GM19043 (cell line): ENCODE data around the gene CCDC57.

Source experiments
- ATAC-seq: cut with Tn5 transposase; IDR thresholded peaks from one replicate; pipeline ENCODE4 v1.9.1; 2021; ENCODE audit warnings: low read depth; ENCODE audit not compliant: unreplicated experiment

CCDC57 gene

GRCh38 chr17:82065638-82066303, 146.9 kb downstream of the CCDC57 start, which contains the start of gene DUS1L:
Gene DUS1L (minus strand): TSS chr17:82065804. CDS start chr17:82065059, 745 bp downstream.
- ATAC-seq = no peak

- no peak for ATAC-seq
Measured at GRCh38 chr17:82065193-82065637, 147.4 kb downstream of the CCDC57 start.

GRCh38 chr17:82064433-82065192, 148.0 kb downstream of the CCDC57 start:
- ATAC-seq = no peak

- no peak for ATAC-seq
Measured at GRCh38 chr17:82063424-82064415, 148.9 kb downstream of the CCDC57 start.

GRCh38 chr17:82062984-82063368, 149.7 kb downstream of the CCDC57 start:
- no peak for ATAC-seq

- ATAC-seq = no peak
Measured at GRCh38 chr17:82062076-82062983, 150.3 kb downstream of the CCDC57 start.

- ATAC-seq = no peak
Measured at GRCh38 chr17:82061047-82061925, 151.4 kb downstream of the CCDC57 start.

GRCh38 chr17:82060614-82061013, 152.0 kb downstream of the CCDC57 start:
- ATAC-seq = no peak

- no peak for ATAC-seq
Measured at GRCh38 chr17:82060001-82060380, 152.7 kb downstream of the CCDC57 start.

GRCh38 chr17:82059272-82060000, 153.2 kb downstream of the CCDC57 start:
- no peak for ATAC-seq

- ATAC-seq = no peak
Measured at GRCh38 chr17:82058855-82059249, 153.8 kb downstream of the CCDC57 start.

GRCh38 chr17:82058230-82058854, 154.3 kb downstream of the CCDC57 start:
- ATAC-seq = no peak

GRCh38 chr17:82056729-82057621, 155.7 kb downstream of the CCDC57 start:
- no peak for ATAC-seq

GRCh38 chr17:82055965-82056728, 156.5 kb downstream of the CCDC57 start:
- ATAC-seq = no peak

GRCh38 chr17:82055023-82055964, 157.3 kb downstream of the CCDC57 start:
- ATAC-seq = no peak
